Activated CD4-positive, CD25-positive, alpha-beta regulatory T cell (primary cell): ENCODE results near the gene SLX9.

ENCODE experiments used
- DNase-seq, 4 experiments: peaks; one replicate each; lab custom pipeline; 2025; lab: John Stamatoyannopoulos, UW

Gene SLX9

DNA sequence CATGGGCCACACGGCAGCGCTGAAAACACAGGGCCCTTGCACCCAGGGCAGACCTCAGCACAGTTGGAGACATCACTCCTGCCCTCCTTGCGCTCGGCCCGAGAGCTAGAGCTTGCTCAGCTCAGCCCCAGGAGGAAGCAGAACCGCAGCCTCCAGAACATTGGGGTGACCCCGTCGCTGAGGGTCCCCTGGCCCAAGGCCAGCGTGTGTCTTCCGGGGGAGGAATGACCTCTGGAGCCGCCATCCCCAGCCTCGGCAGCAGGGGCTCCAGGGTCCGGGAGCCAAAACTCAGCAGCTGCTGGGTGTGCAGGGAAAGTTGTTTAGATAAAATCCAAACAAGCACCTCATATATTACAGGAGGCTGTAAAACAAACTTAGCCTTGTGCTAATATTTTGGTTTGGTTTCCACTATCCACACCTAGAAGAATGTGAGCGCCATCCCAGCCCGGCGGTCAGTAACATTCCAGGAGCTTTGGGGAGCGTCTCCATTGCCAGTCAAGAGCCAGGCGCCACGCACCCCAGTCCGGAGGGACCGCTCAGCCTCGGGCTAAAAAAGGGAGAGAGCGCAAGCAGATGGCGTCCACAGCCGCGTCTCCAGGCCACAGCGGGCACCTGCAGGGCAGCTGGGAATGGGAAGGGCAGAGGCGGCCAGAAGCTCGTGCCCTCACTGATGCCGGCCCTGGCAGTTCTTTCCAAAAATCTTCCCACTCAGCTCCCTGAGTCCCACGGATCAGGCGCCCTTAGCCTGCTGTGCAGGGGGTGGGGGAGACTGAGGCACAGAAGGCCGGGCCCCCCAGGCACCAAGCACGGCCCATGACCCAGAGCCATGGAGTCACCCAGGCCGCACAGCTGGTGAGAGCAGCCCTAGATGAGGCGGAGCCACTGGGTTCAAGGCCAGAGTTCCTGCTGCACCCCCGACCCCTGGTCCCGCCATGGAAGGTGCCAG lies 52.0 kb downstream of the SLX9 start:
- DNase-seq: no peak

DNA sequence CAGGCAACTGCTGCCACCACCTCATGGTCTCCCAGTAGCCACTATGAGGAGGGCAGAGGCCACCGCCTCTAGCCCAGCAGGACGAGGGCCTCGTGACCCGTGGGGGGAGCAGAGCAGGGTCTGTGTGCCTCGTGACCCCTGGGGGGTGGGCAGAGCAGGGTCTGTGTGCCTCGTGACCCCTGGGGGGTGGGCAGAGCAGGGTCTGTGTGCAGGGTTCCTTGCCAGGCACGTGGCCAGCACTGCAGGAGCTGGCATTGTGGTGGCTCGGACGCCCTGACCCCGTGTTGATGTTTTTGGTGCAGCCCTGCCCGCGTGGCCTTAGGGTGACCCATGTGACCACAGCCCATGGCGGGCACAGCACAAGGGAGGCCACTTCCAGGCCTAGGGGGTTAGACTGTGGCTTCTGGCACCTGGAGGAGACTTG lies 52.8 kb downstream of the SLX9 start:
- no peak for DNase-seq

DNA sequence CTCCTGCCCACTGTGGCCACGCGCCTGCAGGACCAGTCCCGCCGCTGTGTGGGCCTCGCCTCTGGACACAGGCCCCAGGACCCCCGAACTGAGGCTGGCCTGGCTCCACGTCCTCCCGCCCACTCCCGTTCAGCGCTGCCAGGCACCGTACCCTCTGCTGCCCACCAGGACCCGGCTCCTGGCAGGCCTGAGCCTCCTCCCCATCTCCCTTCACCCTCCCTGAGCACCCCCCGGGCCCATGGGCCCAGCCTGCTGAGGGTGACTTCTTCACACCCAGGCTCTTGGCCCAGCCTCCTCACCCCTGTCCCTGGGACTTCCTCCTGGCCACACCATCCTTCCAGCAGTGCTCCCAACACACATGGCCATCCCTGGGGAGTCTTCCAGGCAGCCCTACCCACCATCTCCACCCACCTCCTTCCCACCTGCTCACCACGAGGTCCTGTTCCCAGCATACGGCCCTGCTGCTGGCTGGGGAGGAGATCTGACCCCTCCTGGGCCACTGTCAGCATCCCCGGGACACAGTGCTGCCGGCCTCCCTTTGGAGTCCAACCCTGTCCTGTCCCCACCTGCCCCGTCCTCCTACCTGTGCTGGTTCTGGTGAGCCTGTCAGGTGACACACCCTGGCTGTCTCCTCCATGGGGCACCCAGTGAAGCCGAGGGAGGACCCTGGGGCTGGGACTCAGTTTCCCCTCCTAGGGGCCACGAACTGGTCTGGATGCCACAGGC lies 53.7 kb downstream of the SLX9 start:
- DNase-seq: no peak

DNA sequence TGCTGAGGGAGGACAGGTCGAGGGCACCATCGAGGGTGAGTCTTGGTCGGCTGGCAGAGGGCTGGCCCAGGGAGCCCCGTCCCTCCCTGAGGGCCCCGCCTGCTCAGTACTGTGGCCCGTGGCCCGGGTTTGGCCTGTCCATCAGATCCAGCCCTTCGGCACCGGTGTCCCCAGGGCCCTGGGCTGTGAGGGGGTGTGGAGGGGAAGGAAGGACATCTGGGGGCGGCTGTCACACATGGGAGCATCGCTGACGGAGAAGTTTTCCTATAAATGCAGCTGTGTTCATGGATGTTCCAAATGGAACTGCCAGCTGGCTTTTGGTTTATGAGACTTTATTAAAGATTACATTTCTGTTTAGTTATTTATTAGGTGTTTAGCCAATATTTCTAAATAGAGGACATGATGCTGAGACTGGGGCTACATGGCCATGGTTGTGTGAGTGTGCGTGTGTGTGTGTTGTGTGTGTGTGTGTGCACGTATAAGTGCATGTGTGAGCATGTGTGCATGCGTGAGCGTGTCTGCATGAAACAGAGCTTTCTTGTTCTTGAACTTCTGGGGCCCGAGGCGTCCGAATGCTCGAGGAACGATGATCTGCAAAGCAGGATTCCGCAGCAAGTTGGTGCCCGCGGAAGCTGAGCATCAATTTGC lies 54.3 kb downstream of the SLX9 start:
- no peak for DNase-seq

DNA sequence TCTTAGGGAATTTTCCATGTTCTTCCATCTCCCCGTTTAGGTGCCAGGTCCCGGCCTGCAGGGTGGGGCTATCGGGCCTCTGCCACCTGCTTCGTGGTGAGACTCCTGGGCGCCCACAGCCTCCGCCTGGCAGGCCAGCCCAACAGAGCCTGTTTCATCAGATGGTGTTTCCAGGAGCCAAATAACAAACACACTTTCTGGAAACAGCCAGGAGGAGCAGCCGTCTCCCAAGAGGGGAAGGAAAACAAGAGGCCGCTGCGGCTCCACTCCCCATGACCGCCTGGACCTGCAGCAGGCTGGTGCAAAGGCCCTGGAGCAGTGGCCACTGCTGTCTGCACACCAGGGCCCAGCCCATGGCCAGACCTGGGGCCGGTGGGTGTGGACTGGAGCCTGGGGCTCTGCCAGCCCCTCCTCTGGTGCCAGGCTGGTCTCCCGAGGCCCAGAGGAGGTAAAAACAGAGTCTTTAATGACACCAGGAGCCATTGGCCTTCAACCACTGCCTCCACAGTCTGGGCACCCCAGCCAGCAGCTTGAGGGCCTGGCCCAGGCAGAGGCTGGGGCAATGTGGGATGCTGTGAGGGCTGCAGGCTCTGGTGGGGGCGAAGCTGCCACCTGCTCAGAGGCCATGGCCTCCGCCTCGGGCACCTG lies 55.0 kb downstream of the SLX9 start:
- no peak for DNase-seq

DNA sequence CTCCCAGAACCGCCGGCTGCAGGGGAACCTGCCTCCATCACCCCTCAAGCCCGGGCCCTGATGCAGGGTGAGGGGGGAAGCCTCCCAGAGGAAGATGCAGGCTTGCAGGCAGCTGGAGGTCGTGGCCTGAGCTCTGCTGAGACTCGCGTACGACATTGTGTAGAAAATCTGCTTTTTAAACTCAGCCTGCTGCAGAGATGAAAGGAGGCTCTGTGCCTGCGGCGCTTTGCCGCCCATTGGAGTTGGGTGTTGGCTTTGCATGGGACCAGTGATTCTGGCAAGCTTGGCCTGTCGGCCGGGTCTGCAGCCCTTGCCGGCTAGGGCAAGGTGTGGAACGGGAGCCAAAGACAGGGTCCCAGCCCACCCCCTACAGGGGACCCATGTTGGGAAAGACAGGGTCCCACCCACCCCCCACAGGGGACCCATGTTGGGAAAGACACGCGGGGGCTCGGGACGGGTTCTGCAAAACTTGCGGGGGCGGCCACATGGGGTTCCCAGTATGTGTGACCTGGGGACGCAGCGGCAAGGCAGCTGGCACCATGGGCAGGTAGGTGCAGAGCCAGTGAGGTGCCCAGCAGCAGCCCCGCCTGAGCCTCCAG lies 55.6 kb downstream of the SLX9 start:
- DNase-seq: no peak

DNA sequence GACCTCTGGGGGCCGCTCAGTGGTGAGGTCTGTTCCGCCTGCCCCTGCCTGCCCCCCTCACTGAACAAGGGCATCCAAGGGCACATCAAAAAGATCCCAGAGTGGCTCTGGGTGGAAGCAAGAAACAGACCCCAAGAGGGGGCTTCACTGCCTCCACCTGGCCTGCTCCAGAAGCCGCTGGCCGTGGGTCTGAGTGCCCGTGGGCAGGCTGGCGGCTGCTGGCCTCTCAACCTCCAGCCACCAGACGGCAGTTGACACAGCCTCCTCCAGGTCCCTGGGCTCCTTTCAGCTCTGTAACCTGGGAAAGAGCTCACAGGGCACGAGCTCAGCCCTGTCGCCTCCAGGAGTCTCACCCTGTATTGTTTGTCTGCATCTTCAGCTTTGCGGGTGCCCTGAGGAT lies 56.3 kb downstream of the SLX9 start:
- no peak for DNase-seq

DNA sequence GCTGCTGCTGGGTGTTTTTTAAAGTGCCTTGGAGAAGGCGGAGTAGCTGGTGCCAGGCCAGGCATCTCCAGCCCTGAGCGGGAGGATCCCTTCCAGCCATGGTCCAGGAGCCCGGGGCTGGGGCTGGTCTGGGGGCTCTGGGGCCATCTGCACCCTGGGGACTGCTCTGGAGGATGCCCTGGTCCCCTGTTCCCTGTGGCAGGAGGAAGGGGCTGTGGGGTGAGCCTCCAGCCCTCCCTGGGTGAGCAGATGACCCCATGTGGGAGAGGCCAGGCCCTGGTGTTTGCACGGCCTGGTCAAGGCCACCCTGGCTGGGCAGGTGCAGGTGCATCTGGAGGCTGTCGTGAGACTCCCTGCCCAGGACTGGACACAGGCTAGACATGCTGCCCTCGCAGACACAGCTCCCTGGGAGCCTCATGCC lies 56.7 kb downstream of the SLX9 start:
- no peak for DNase-seq

DNA sequence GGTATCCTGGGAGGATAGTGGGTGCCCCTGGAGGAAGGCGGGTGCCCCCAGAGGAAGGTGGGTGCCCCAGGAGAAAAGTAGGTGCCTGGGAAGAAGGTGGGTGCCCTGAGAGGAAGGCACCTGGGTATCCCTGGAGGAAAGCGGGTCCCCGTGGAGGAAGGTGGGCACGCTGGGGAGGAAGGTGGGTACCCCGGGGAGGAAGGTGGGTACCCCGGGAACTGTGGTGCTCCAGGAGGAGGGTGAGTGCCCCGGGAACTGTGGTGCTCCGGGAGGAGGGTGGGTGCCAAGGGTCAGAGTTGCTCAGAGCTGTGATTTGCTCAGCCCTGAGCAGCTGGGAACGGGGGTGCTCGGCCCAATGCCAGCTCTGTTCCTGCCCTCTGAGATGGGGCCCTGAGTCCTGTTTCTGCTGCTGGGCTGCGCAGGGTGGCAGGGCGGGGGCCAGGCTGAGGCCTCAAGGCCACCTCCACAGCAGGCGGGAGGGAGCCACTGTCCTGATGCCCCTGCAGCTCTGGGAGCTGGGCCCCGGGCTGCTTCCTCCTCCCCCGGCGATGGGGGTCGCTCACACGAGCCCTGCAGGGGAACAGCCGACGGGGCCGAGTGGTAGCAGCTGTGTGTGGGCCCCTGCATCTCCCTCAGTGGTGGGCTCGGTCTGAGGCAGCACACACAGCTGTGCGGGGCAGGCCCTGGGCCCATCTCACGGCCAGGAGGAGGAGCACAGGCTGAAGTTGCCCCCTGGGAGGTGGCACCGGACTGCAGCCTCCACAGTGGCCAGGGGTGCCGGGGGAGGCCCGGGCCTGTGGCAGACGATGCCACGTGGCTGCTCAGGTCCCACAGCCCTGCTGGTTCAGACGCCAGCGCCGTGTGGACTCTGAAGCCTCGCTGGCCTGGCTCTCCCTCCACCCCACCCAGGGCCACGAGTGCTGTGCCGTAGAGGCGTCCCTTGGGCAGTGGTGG lies 57.4 kb downstream of the SLX9 start:
- no peak for DNase-seq

DNA sequence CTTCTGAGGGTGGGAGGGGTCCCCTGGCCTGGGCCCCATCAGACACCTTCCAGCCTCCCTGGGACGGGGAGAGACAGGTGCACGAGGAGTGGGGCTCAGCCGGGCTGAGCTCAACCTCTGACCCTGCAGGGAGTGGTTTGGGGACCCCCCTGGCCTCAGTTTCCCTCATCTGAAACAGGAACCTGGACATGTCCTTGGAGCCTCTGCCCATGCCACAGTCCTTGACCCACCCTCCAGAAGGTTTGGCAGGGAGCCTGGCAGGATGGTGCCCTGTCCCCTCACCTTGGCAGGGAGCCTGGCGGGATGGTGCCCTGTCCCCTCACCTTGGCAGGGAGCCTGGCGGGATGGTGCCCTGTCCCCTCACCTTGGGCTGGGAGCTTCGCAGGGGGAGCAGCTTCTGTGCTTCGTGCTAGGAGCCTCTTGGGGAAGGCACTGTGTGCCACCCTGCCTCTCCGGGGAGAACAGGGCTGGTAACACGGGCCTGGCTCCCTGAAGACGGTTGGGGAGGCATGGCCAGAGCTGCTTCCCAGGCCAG lies 58.3 kb downstream of the SLX9 start:
- DNase-seq: no peak

DNA sequence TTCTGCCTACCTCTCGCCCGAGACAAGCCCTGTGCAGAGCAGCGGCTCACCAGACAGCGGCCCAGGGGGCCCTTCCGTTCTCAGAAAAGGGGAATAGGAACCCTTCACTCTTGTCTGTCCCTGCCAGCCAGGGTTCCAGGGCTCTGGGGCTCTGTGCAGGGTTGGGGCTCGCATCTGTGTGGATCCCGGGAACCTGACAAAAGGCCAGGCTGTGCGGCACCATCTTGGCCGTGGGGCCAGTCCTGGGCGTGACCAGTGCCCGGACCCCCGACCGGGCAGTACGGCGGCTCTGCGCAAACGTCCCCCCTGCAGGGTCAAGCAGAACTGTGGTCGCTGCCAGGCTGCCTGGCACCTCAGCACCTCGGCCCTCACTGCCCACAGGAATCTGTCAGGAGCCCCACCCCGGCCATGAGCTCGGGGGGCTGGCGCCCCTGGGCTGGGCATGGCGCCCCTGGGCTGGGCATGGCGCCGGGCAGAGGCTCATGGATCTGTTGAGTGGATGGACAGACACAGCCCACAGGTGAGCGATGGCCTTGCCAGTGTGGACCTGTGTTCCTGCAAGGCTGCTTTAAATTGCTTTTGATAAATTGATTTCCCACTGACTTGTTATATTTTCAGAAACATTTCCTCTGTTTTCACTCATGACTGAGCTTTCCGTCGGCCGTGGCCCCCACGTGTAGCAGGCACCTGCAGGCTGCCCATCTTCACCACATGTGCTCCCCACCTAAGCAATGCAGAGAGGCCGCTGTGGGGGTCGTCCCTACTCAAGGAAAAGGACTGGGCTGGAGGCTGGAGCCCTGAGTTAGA lies 59.0 kb downstream of the SLX9 start:
- no peak for DNase-seq

DNA sequence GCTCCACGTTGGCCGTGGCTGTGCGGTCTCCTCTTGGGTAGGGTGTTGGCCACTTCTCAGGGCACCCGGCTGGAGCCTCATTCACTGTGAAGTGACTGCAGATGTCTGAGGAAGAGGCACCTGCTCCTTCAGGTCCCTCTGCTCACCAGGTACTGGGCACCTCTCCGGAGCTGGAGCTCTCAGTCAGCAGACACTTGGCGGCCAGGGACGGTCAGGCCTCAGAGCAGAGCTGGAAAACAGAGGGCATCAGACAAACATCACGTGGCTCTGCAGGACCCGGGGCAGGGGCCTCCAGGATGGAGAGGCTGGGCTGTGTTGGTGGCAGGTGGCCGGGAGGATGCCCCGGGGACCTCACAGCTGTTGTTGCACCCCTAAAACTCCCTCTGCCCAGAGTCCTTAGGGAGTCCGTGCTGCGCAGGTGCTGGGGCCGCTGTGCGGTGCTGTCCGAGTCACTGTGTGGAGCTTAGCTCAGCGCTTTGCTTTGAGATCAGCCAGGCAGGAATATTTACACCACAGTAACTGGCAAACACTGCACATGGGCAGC lies 59.7 kb downstream of the SLX9 start:
- DNase-seq: no peak

DNA sequence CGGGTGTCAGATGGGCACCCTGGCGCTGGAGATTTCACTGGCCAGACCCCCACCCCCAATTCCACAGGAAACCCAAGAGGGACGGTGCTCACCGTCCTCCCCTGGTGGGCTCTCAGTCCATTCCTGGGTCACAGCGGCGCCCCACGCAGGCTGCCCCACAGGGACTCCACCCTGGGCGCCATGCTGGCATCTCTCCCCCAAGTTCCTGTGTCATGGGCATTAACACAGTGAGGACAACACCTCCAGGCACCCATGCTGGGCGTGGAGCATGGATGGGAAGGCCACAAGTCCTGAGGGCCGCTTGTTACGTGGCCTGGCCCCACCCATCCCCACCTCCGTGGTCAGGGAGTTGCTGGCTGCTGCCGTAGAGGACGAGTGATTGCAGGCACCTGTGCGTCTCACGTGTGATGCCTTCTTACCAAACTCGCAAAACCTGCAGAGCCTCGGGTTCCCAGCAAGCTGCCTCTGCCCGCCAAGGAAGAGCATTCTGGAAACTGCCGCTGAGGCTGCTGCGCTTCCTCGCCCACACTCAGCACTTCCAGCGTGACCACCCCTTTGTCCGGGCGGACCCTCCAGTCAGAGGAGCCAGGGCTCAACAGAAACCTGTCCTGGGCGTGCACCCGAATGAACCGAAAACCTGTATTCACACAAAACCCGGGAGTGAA lies 60.3 kb downstream of the SLX9 start:
- no peak for DNase-seq

DNA sequence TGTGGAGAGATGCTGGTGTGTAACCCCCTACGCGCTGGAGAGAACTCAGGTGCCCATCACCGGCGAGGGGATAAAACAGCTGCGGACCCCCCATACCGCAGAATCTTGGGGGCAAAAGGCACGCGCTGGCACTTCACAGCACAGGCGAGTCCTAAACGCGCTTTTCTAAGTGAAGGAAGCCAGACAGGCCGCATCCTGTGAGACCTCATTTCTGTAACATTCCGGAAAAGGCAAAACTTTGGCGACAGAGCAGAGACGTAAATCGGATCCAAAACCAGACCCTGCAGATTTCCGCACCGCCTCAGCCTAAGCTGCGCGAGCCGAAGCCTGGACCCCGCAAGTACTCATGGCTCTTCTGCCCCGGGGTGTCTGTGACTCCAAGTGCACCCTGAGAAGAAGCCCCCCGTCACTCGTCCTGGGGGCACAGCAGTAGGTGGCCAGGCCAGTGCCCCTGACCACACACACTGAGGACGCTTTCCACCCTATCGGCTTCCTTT lies 60.9 kb downstream of the SLX9 start:
- no peak for DNase-seq

DNA sequence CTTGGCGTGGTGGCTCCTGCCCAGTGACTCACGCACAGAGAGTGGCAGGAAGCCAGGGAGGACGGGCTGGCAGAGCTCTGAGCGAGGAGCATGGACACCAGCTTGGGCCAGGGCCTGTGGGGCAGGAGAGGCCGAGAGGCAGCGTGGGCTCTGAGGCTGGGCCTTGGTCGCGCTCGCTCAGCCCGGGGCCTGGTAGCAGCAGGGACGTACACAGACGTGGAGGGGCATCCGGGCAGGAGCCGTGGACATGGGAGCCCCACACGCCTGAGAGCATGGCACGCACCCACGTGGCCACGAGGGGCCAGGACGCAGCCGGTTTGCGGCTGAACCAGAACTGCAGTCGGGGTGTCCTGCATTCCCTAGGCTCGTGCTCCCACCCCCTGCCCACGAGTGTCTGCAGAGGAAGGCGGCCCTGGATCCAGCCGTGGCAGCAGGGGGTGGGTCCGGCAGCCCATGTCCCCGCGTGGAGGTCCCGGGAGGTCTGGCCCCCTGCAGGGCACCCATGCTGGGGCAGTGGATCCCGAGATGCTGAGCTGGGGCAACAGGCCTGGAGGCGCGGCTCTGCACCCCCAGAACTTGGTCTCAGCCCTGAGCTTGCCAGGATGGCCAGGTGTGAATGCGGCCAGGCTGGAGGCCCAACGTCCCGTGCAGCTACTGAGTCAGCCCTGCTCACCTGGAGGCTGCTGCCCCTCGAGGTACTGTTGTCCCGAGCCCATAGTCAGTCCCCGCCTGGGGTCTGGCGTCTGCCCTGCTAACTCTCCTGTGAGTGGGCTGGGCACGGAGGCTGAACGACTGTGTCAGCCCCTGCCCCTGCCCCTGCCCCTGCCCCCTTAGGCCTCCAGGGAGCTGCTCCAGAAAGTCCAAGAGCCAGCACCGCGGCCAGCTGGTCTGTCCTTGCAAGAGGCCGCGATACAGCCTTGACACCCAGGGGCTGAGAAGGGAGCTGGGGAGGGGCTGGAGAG lies 61.6 kb downstream of the SLX9 start:
- DNase-seq: no peak

DNA sequence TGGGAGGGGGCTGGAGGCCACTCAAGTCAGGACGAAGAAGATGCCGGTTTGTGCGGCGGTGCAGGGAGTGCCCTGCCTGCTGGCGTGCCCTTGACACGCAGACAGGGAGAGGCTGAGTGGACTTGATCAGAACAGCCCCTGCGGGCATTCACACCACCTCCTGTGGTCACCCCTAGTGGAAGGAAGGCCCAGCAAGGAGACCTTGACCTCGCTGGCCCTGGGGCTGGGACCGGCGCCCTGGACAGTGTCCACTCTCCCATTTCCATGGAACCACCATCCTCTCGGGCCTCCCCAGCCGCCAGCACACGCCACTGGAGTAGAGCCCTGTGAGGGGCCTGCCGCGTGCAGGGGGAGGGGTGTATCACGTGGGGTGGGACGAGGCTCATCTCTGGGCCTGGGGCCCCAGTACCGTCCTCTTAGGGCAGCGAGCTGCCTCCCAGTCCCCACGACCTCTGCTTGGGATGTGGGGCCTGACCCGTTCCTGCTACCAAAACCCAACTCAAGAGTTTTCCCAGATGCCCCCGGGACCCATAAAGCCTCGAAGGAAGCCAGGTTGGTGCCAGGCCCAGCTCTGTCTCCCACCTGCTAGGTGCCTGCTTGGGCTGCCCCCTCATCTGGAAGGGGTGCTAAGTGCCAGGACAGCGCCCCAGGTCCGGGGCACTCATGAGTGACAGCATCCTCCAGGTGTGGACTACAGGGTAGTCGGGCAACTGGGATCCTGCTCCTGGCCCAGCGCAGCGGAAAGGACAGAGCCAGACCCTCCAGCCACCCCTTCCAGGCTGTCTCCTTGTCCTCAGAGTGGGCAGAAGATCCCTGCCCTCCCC lies 62.8 kb downstream of the SLX9 start:
- no peak for DNase-seq
